Suppressor macrophage (primary cell): ENCODE results near the gene DCBLD1.

Source experiments
- DNase-seq, 4 experiments: peaks; one replicate each; pipeline ENCODE4 v3.0.0-alpha.2; 2020 to 2022

Gene DCBLD1

DNA sequence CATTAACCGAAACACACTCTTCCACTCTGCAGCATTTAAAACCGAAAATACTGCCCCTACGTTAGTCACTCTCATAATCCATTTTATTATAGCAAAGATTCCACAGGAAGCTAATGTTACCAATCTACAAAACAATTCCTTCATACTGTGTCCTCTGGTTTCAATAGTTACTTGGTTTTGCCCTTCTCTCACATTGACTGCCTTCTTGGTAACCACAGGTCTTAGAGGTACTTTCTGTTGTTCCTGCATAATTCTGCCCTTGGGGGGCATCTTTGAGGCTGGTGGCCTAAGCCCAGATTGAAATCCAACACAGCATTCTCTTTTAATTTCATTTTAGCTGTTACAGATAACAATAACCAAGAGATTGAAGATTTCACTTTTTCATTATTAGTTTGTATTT lies 9.8 kb upstream of the DCBLD1 start:
- DNase-seq: no peak

DNA sequence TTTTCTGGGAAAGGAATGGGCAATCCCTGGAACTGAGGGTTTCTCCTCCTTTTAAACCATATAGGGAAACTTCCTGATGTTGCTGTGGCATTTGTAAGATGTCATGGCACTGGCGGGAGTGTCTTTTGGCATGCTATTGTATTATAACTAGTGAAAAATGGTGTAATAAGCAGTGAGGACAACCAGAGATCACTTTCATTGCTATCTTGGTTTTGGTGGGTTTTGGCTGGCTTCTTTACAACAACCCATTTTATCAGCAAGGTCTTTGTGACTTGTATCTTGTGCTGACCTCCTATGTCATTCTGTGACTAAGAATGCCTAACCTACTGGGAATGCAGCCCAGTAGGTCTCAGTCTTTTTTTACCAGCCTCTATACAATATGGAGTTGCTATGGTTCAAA lies 9.1 kb upstream of the DCBLD1 start:
- DNase-seq: no peak

DNA sequence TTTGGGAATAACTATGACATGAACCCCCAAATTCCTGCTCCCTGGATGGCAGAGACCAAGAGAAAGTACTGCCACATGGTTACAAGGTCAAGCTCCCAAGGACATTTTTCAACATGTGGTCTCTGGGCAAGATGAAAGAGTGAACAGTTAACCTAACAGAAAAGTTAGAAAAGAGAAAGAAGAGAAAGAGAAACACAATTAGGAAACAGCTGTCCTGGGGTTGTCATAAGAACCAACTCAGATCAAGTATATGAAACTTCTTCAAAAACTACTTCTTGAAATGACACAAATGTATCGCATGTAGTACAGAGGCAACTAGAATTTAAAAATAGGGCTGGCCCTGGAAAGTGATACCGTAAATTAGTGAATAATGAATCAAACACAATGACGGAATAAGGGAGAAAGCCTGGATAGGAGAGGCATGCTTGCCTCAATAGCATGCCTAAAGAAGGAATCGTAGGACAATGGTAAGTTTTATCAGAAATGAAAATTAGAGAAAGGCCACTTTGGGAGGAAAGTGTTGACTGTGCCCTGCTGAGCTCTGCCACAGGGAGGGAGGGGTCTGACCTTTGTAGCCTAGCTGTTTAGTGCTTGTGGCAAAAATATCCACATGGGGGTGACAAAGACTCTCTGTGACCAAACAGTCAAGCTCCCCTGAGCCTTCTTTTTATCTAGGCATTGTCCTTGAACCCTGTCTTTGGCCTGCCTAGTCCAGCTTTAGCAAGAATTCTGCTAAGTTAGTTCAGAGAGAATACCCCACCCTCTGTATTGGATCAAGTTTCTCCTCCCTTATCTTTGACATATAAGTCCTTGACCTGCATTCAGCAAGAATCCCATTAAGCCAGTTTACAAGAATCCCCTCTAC lies 4.3 kb upstream of the DCBLD1 start:
- peak; percentile 49 to 67 (median 64) for DNase-seq

DNA sequence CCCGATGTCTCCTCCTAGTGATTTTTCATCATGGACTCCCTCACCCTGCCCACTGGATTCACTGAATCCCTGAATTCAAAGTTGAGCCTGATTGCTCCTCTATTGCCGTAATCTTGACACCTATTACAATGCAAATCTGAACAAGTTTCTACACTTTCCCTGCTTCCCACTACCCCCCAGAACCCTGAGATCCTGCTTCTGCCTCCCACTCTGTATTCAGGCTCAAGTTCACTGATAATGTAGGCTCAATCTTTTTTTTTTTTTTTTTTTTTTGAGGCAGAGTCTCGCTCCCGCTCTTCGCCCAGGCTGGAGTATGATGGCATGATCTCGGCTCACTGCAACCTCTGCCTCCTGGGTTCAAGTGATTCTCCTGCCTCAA lies 3.6 kb upstream of the DCBLD1 start:
- no peak for DNase-seq

DNA sequence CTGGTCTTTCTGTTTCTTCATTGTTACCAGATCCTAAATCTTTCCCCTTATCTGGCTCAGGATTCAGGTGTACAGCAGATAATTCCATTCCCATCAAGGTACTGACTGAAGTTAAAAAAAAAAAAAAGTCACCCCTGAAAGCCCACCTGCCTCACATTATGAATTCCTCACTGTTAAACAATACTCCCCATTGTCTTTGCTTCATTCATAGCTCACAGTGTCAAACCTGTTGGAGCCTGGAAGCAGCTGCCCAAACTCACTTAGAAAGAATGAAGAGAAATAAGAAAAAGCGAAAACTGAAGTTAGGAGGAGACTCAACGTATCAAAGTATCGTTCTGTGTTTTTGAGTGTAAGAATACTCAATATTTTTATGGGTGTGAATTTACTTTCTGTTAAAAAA lies 1.8 kb upstream of the DCBLD1 start:
- DNase-seq: no peak

DNA sequence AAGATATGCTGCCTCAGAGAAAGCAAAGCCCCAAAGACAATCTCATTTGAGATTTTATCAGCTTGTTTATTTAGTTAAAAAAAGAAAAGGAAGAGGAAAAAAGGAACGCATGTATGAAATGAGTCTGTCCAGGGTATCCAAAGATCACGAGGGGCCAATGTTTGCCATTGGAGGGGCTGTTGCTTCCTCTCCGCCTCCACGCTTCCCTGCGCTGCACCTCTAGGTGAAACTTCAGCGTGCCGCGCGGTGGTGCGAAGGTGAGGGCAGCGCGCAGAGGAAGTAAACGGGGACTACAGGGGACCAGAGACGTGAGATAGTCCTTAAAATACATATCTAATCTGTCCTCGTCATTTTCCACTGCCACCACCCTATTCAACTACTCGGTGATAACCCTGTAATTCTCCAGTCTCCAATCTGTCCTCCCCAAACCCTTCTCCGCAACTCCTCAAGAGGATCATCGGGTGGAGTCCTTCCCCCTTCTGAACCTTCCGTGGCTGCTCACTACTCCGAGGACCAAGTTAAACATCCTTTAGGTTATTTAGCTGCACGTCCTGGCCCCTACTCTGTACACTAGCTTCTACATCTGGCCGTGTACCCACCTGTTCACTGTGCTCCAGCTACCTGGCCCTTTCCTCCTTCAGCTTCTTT lies 1.1 kb upstream of the DCBLD1 start:
- peak in 1 of 4 experiments; percentile 11 for DNase-seq

DNA sequence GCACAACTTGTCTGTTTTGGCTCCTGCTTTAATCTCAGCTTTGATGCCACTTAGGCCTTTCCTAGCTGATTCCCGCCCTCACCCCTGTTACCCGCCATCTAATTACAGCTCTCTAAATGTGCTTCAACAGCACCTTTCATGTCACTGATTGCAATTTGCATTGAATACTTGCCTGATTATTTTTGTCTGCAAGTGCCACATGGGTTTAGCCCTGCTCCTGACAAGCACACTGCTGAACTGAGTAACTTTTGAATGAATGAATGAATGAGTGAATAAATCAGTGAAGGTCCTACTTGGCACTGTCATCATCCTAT lies 591 bp upstream of the DCBLD1 start:
- DNase-seq: no peak

DNA sequence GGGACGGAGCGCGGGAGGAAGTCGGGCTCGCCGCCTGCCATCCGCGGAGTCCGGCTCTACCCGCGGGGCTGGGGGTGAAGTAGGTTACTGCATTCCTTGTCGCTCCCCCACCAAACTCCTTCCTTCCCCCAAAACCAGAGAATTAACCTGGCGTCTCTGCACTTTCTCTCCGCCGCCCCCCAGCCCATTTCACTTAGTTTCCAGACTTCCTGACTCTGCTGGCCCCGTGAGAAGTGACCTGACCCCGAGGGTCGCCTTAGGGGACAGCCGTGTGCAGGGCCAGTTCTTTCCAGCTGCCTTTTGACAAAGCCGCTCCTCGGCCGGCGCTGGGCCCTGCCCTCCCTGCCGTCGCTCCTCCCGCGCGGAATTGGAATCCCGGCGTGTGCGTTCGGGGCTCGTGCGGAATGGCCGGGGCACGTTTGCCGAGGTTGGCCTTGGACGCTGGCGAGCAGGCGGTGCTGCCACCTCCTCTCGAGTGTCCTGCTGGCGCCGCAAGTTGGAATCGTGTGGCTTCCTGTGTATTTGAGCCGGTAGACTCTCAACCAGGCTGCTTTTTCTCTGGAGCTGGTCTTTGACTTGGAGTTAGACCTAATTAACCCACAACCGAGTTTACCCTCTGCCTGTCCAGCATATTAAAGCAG lies 650 bp downstream of the DCBLD1 start:
- DNase-seq: peak; percentile 66 to 78 (median 72)

DNA sequence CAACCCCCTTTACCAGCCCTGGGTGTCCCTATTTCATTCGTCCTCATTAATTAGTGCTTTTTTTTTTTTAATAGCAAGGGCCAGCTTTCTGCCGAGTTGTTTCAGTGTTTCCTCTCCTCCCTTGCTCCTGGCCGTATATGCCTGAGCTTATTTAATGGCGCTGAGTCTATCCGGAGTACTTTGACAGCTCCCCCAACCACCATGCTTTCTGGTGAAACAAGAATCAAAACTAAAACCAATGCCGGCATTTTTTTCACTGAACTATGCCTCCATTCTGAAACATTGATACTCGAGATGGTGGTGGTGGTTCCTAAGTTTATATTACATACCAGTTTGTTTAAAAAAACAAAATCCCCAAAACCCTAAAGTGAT lies 1.2 kb downstream of the DCBLD1 start:
- DNase-seq: peak in 3 of 4 experiments; percentile 8 to 38 (median 24)

DNA sequence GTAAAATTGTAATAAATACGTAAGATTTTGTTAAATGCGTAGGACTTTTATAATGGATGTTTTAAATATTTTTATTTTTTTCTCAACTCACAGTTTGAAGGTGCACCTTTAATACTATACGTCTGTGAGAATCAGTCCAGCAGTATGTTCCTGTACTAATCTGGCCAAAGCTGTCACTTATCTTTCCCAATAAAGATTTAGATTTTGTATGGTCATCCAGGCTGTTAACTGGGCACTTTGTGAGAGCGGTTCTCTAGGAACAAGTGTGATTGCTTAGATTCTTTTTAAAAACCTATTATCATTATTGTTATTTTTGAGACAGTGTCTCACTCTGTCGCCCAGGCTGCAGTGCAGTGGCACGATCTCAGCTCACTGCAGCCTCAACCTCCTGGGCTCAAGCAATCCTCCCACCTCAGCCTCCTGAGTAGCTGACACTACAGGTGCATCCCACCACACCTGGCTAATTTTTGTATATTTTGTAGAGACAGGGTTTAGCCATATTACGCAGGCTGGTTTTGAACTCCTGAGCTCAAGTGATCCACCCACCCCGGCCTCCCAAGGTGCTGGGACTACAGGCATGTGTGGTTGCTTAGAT lies 1.7 kb downstream of the DCBLD1 start:
- no peak for DNase-seq

DNA sequence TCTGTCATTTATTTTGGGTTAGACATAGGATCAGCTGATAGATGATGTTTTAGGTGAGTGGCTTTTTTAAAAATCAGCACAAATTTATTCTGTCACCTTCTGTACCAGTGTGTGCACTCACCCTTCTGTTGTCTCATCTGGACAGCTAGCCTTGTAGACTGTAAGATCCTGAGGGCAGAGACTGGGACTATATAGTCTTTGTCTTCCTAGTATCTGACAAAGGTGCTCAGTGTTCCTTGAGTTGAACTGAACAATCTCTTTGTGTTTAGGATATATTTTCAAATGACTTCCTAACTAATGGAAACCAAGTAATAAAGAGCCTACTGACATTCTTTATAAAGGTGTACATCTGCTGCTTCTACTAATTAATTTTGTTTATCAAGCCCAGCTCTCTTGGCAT lies 3.0 kb downstream of the DCBLD1 start:
- DNase-seq: no peak

DNA sequence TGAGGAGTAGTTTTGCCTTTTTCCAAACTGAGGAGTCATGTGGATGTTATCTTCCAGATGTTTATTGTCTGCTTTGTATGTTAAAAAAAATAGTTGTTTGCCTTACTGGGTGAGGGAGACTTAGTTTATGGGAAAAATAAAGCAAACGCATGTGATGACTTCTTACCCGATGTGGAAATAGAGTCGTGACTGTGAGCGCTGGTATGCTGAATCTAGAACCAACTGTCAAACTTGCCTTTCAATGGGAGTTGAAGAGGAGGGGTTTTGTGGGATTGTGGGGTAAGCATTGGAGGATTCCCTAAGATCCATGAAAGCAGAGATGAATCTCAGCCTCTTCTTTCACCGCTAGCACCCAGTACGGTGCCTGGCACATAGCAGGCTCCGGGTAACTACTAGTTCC lies 5.3 kb downstream of the DCBLD1 start:
- DNase-seq: no peak

DNA sequence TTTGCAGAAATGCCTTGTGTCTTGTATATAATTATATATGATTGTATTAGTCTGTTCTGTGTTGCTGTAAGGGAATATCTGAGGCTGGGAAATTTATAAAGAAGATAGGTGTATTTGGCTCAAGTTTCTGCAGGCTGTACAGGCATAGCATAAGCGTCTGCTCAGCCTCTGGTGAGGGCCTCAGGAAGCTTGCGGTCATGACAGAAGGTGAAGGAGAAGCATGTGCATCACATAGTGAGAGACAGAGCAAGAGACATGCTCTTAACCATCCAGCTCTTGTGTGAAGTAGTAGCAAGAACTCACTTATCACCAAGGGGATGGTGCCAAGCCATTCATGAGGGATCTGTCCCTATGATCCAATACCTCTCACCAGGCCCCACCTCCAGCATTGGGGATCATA lies 6.5 kb downstream of the DCBLD1 start:
- DNase-seq: no peak

DNA sequence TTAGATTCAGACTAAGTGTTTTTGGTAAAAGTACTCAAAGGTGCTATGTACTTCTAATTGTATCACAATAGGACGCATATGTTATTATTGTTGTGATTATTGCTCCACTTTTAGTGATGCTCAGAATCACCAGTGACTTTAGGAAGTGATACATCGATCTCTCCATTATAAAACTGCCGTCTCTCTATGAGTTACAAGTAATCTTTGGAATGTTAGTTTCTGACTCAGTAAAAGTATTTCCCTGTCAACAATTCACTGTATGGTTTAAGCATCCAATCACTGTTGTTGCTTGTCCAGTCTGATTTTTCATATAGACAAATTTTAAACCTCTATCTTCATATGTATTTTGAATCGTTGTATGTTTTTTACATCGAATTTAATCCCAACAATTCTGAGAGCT lies 9.4 kb downstream of the DCBLD1 start:
- DNase-seq: no peak

DNA sequence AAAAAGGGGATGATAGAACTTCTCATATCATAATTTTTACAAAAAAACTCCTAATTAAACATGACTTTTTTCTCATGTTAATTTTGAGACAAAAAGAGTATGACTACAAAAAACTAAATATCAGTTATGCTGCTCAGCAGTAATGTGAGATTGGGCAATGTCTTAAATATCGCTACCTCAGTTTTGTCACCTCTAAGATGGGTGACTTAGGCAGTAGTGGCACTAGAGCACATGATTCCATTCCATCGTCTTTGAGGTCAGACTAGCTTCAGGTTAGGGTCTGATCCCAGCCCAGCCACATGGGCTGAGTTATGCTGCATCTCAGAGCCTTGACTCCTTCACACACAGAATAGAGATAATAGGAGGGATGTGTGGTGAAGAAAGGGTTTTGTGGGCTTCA lies 11.0 kb downstream of the DCBLD1 start:
- DNase-seq: no peak

DNA sequence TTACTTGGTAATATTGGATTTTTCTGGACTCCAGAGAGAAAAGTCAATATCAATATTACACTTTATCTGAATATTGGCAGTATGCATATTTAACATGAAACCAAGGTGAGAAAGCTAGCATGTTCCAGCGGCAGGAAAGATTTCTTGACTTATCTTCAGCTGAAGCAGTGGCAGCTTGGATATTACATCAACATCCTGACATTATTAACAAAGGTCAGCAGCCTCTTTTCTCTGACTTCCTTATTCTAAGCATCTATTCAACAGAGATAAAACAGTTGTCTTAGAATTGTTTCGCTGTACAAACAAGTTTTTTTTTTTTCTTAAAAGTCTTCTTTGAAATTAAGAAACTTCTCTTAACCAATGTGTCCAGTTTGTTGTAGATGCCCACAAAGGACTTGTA lies 11.8 kb downstream of the DCBLD1 start:
- peak; percentile 28 to 71 (median 48) for DNase-seq

DNA sequence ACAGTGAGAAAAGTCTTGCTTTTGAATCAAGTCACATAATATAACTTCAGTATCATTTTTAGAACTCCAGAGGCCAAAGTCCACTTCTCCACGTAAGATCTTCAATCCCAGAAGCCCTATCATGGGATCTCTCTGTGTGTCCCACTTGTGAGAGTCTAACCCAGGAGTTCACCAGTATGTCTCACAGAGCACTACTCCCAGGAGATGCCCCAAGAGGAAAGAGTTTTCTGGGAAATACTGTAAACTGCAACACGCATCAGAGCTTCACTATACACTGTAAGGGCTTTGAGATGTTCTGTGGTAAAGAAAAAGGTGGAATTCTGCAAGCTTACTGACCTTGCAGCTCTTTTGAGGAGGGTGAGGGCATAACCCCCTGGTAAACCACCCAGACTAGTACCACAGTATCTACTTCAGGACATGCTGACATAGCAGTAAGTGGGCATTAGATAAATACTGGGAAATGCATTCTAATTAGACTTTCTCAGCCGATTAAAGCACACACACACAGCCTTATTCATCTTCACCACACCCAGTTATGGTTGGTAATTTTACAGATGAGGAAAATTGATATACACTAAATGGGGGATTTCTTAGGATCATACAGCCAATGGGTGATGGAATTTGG lies 12.3 kb downstream of the DCBLD1 start:
- DNase-seq: no peak

DNA sequence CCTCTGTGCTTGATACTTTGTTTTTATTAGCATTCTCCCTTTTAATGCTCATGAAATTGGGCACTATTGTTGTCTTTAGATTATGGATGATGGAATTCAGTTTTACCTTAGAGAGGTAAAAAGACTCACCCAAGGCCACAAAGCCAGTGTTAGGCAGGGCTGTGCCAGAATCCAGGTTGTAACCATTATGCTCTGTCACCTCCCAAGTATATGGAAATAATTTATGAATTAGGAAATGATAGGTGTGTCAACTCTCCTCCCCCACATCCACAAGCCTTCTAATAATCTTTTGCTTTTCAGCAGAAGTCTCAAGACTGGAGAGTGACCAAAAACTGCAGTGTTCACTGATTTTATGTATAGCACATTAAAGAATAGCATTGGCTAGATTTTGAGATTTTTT lies 13.0 kb downstream of the DCBLD1 start:
- DNase-seq: no peak

DNA sequence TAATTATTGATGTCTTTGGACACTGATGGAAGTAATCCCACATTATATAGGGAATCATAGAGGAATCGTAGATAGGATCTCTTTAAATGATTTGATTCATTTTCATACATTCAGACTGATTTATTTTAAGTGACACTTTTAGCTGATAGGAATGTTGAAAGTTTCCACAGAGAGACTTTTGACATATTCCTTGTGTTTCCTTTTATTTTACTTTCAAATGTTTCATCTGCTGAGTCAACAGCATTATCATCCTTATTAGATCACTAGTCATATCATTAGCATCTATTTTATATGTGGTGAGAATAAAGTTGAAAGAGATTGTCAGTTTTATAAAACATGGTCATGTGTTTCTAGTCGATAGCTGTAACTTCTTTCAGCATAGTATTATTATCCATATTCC lies 13.4 kb downstream of the DCBLD1 start:
- DNase-seq: no peak

DNA sequence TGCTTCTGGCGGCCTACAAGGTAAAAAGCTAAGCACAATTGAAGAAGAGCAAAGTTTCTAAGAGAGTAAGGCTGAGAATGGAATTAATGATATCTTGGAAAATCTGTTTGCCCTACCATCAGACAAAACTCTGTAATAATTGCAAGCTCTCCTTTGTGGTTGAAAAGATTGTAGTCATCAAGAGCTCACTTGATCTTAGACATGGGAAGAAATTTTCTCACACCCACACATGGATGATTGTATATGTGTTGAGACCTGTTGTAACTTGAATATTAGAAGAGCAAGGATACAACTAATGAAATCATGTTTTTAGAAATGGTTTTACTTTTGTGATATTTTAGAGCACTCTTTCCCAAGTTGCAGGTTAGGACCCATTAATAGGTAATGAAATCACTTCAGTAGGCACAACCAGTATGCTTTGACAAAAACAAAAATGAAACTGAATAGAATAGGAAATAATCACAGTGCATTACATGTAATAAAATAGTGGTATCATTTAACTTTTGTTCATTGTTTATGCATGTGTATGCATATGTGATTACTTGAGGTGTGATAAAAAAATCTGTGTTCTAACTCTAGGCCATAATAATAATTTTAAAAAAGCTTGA lies 14.0 kb downstream of the DCBLD1 start:
- peak; percentile 23 to 89 (median 64) for DNase-seq

DNA sequence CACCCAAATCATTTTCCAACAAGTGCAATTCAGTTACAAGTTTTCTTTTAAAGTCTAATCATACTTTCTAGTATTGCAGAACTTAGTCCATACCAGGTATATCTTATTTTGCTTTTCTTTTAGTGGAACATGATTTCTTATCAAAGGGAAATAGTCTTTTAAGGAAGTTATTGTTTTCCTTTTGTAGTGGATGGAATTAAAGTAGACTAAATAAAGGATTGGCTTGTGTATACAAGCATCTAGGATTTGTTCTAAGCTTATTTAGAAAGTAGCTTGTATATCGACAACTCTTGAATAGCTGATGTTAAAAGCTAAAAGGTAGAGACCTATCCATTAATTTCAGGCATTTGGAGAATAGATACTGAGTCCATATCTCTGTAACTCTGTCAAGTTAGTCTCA lies 14.8 kb downstream of the DCBLD1 start:
- no peak for DNase-seq

DNA sequence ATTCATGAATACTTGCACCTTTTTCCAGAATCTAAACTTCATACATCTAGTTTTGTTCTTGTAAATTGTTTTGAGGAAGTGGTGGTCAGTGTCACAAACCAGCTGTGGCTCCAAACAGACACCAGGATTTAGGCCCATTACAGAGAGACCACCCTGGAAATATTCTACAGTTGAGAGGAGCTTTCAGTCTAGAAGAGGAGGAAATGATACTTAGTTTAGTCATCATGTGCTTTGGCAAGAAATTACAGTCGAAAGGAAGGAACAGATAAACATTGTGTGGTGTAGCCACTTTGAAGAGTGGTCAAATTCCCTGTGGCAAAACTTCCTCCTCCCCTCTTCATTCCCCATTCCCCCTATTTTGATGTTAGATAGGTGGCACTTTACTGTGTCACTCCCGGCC lies 15.7 kb downstream of the DCBLD1 start:
- peak; percentile 11 to 58 (median 38) for DNase-seq

DNA sequence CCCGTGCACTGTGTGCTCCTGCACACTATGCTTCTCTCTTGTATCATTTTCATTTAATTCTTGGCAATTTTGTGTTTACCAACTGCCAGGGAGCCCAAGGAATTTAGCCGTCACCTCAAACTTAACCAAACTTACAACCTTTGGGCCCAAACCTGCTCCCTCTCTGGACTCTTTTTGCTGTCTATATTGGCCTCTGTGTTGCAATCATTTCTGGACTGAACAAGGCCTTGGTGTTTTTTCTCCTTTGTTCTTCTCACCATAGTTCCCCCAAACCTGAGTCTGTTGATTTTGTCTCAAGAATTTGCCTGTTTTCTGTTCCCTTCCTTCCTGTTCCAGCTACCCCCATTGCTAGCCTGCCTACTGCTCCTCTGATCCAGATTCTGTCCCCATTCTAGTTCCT lies 19.2 kb downstream of the DCBLD1 start:
- DNase-seq: no peak
